Breast epithelium (tissue), 4 donors: ENCODE data around the gene HNRNPUL1. TPM values are rescaled to one million over a fixed set of nuclear protein-coding genes. Genes with fewer than 3 reads are reported as not detected.

Experiments
- DNase-seq, 2 donors: peaks; one replicate each; pipeline ENCODE4 v3.0.0-alpha.2; 2019; ENCODE audit warnings: low spot score in 2 of 2
- H3K27ac ChIP-seq, 2 donors: fragments of 200-600 bp; sonication (generic) in 1 of 2; one replicate each; pipeline ENCODE4 v1.5.1; 2016 to 2019; ENCODE audit warnings: mild to moderate bottlenecking in 1 of 2
- H3K27me3 ChIP-seq, 2 donors: fragments of 200-600 bp; sonication (generic) in 1 of 2; one replicate each; pipeline versions ENCODE4 v1.5.1 to v1.6.0; 2017 to 2019; ENCODE audit warnings: control low read depth in 1 of 2, mild to moderate bottlenecking in 1 of 2
- H3K36me3 ChIP-seq: fragments of 200-600 bp; one replicate; pipeline ENCODE4 v1.5.1; 2019
- H3K4me1 ChIP-seq, 2 donors: fragments of 200-600 bp; sonication (generic); one replicate each; pipeline ENCODE4 v1.5.1; 2016 to 2019; ENCODE audit warnings: control low read depth in 1 of 2
- H3K4me3 ChIP-seq, 3 donors: fragments of 200-600 bp; sonication (generic); 1 replicate in 2 of 3; 2 replicates in 1 of 3; pipeline ENCODE4 v1.5.1; 2016 to 2019; ENCODE audit warnings: mild to moderate bottlenecking in 3 of 3, moderate library complexity in 2 of 3
- H3K9me3 ChIP-seq, 2 donors: fragments of 200-600 bp; sonication (generic) in 1 of 2; one replicate each; pipeline ENCODE4 v1.5.1; 2016 to 2019; ENCODE audit warnings: control low read depth in 1 of 2
- POLR2A ChIP-seq: fragments of 450-650 bp; IDR thresholded peaks from one replicate; pipeline ENCODE4 v1.6.1; 2016; ENCODE audit warnings: antibody characterized with exemption, mild to moderate bottlenecking, moderate library complexity
- POLR2AphosphoS5 ChIP-seq, 3 donors: sonication (generic); formaldehyde crosslinking; IDR thresholded peaks; one replicate each; pipeline ENCODE4 v1.6.1; 2017; ENCODE audit warnings: antibody characterized with exemption in 3 of 3
- intact Hi-C: fragments of 100-400 bp; cut with DNase I; formaldehyde crosslinking; loops from one replicate; pipeline ENCODE4 v1.15.1; 2023; ENCODE audit warnings: low total_unique reads
- total RNA-seq, 3 donors: library from RNA; depleted of rRNA; stranded (reverse); fragments of >200 nt; gene quantifications; one replicate each; pipeline ENCODE4 v1.1.0, GENCODE V29; 2016
- TF ChIP-seq, protein P1 (sequence below), 3 donors: fragments of 450-650 bp; IDR thresholded peaks; one replicate each; pipeline ENCODE4 v1.5.1; 2016 to 2017; ENCODE audit warnings: antibody characterized with exemption in 3 of 3, mild to moderate bottlenecking in 3 of 3, moderate library complexity in 3 of 3

Gene HNRNPUL1
- total RNA-seq, 3 donors from 2014 or later, result 116 to 146 (median 125) TPM

GRCh38 chr19:41269571-41269970 lies 5.4 kb downstream of the HNRNPUL1 start:
- TF ChIP-seq POLR2AphosphoS5 (IDR thresholded peaks at IDR 0.05) (no peak), POLR2A (no peak)
- TF ChIP-seq, protein P1, sequence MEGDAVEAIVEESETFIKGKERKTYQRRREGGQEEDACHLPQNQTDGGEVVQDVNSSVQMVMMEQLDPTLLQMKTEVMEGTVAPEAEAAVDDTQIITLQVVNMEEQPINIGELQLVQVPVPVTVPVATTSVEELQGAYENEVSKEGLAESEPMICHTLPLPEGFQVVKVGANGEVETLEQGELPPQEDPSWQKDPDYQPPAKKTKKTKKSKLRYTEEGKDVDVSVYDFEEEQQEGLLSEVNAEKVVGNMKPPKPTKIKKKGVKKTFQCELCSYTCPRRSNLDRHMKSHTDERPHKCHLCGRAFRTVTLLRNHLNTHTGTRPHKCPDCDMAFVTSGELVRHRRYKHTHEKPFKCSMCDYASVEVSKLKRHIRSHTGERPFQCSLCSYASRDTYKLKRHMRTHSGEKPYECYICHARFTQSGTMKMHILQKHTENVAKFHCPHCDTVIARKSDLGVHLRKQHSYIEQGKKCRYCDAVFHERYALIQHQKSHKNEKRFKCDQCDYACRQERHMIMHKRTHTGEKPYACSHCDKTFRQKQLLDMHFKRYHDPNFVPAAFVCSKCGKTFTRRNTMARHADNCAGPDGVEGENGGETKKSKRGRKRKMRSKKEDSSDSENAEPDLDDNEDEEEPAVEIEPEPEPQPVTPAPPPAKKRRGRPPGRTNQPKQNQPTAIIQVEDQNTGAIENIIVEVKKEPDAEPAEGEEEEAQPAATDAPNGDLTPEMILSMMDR (IDR thresholded peaks at IDR 0.05), result no peak
- H3K4me3 ChIP-seq, result no peak overlapping the region
- H3K9me3 ChIP-seq, result no peaks in the 10 kb centered on the region
- H3K27me3 ChIP-seq, result no peaks in the 10 kb centered on the region
- peaks cover 37% of the 10 kb centered on the region for H3K36me3 ChIP-seq
- peaks cover 0 to 12% of the 10 kb centered on the region in 2 donors for H3K4me1 ChIP-seq
- intact Hi-C loops, result loop anchor here (5.0 kb wide), 1 partner anchor 62 kb away; no protein-coding TSS in a partner anchor
- no peak for DNase-seq
- H3K27ac ChIP-seq, result no peak overlapping the region

DNA sequence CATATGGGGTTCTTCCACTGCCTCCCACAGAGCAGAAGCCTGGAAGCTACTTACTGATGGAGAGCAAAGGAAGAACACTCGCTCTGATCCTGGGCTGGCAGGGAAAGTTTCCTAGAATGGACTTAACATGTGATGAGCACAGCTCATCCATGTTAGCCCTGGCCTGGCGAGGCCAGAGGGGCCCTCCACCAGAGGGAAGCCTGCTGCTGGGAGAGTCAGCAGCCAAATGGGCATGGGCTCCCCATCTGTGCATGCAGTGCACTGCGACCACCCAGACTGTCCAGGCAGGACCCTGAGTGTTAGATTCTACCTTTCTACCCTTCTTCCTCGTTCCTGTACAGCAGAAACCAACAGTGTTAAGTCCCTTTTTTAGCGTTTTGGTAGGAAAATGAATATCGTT lies 8.9 kb downstream of the HNRNPUL1 start:
- Histone ChIP-seq H3K27me3 (no peaks in the 10 kb centered on the region), H3K36me3 (peaks cover 39% of the 10 kb centered on the region), H3K4me3 (no peak overlapping the region), H3K4me1 (no peaks in the 10 kb centered on the region), H3K27ac (no peak overlapping the region), H3K9me3 (no peaks in the 10 kb centered on the region)
- TF ChIP-seq, protein P1 (IDR thresholded peaks at IDR 0.05), result no peak
- TF ChIP-seq POLR2A (no peak), POLR2AphosphoS5 (IDR thresholded peaks at IDR 0.05) (no peak)
- intact Hi-C loops, result no loop called here
- no peak for DNase-seq

GRCh38 chr19:41274802-41275201 lies 10.6 kb downstream of the HNRNPUL1 start:
- no peak for DNase-seq
- no peaks in the 10 kb centered on the region for H3K27me3 ChIP-seq
- no peak overlapping the region for H3K27ac ChIP-seq
- H3K4me1 ChIP-seq, result no peaks in the 10 kb centered on the region
- peaks cover 42% of the 10 kb centered on the region for H3K36me3 ChIP-seq
- TF ChIP-seq, protein P1 (IDR thresholded peaks at IDR 0.05), result no peak
- intact Hi-C loops, result no loop called here
- H3K4me3 ChIP-seq, result no peak overlapping the region
- H3K9me3 ChIP-seq, result no peaks in the 10 kb centered on the region

- TF ChIP-seq, protein P1 (IDR thresholded peaks at IDR 0.05), result no peak
- TF ChIP-seq POLR2AphosphoS5 (IDR thresholded peaks at IDR 0.05) (no peak), POLR2A (no peak)
- no peak for DNase-seq
- no peaks in the 10 kb centered on the region for H3K27me3 ChIP-seq
- intact Hi-C loops, result no loop called here
- no peak overlapping the region for H3K4me3 ChIP-seq
- H3K36me3 ChIP-seq, result peaks cover 47% of the 10 kb centered on the region
- no peak overlapping the region for H3K27ac ChIP-seq
- no peaks in the 10 kb centered on the region for H3K4me1 ChIP-seq
- H3K9me3 ChIP-seq, result no peaks in the 10 kb centered on the region
Measured at GRCh38 chr19:41276231-41276630, 12.1 kb downstream of the HNRNPUL1 start.

- Histone ChIP-seq H3K36me3 (peaks cover 34% of the 10 kb centered on the region), H3K27me3 (no peaks in the 10 kb centered on the region), H3K4me3 (no peak overlapping the region), H3K9me3 (no peaks in the 10 kb centered on the region), H3K27ac (no peak overlapping the region), H3K4me1 (no peaks in the 10 kb centered on the region)
- intact Hi-C loops, result no loop called here
- no peak for TF ChIP-seq POLR2A
- TF ChIP-seq, protein P1 (IDR thresholded peaks at IDR 0.05), result no peak
- no peak for TF ChIP-seq POLR2AphosphoS5 (IDR thresholded peaks at IDR 0.05)
- DNase-seq, result no peak
Measured at GRCh38 chr19:41278478-41278877, 14.3 kb downstream of the HNRNPUL1 start.
